Neural cell (in vitro differentiated cells): ENCODE results near the gene LEP. TPM values are rescaled to one million over a fixed set of nuclear protein-coding genes. Genes with fewer than 3 reads are reported as not detected.

Experiments
- H2AFZ ChIP-seq: fragments of 200-600, 300-800 bp; sonication (generic), shearing (Covaris generic); 2 replicates; pipeline ENCODE4 v1.6.0; 2014; ENCODE audit warnings: low read depth, mild to moderate bottlenecking, antibody characterized with exemption, low read length, moderate library complexity
- H3F3A ChIP-seq: fragments of 200-600 bp; shearing (Covaris generic); 2 replicates; pipeline ENCODE4 v1.6.1; 2016; ENCODE audit warnings: mild to moderate bottlenecking, moderate library complexity, mixed read lengths, antibody characterized with exemption, low read length; ENCODE audit not compliant: insufficient read depth, poor library complexity, severe bottlenecking
- H3K27ac ChIP-seq: fragments of 200-600, 300-800 bp; sonication (generic), shearing (Covaris generic); 2 replicates; pipeline ENCODE4 v1.5.1; 2014; ENCODE audit warnings: mild to moderate bottlenecking, low read length, moderate library complexity
- H3K27me3 ChIP-seq: fragments of 300-800, 200-600 bp; sonication (generic), shearing (Covaris generic); 2 replicates; pipeline ENCODE4 v1.6.0; 2014; ENCODE audit warnings: mild to moderate bottlenecking, low read depth, low read length, moderate library complexity; ENCODE audit not compliant: insufficient read depth
- H3K36me3 ChIP-seq: fragments of 300-800, 200-600 bp; sonication (generic), shearing (Covaris generic); 2 replicates; pipeline ENCODE4 v1.5.1; 2014; ENCODE audit warnings: mild to moderate bottlenecking, antibody characterized with exemption, low read length, moderate library complexity; ENCODE audit not compliant: insufficient read depth
- H3K4me2 ChIP-seq: fragments of 300-800, 200-600 bp; sonication (generic), shearing (Covaris generic); 2 replicates; pipeline ENCODE4 v1.6.0; 2014; ENCODE audit warnings: mild to moderate bottlenecking, low read length
- H3K4me3 ChIP-seq: fragments of 300-800, 200-600 bp; sonication (generic), shearing (Covaris generic); 2 replicates; pipeline ENCODE4 v1.5.1; 2014; ENCODE audit warnings: mild to moderate bottlenecking, low read length, moderate library complexity
- H3K79me2 ChIP-seq: fragments of 200-600 bp; shearing (Covaris generic); replicated peaks from 2 replicates; pipeline ENCODE4 v1.6.0; 2014; ENCODE audit warnings: mild to moderate bottlenecking, low read length, moderate library complexity; ENCODE audit not compliant: insufficient read depth
- H3K9ac ChIP-seq: fragments of 300-800, 200-600 bp; sonication (generic), shearing (Covaris generic); 2 replicates; pipeline ENCODE4 v1.6.1; 2016; ENCODE audit warnings: mild to moderate bottlenecking, low read length, mixed read lengths
- H3K9me2 ChIP-seq: fragments of 200-600 bp; shearing (Covaris generic); 2 replicates; pipeline ENCODE4 v1.6.1; 2016; ENCODE audit warnings: mild to moderate bottlenecking, low read length, mixed read lengths; ENCODE audit not compliant: insufficient read depth
- H3K9me3 ChIP-seq: fragments of 200-600, 300-800 bp; sonication (generic), shearing (Covaris generic); 2 replicates; pipeline ENCODE4 v1.6.1; 2016; ENCODE audit warnings: mild to moderate bottlenecking, mixed run types, low read length, moderate library complexity, mixed read lengths
- H4K20me1 ChIP-seq: fragments of 200-600 bp; shearing (Covaris generic); 2 replicates; pipeline ENCODE4 v1.6.1; 2016; ENCODE audit warnings: mild to moderate bottlenecking, mixed run types; ENCODE audit not compliant: insufficient read depth
- CTCF ChIP-seq: fragments of 450-650 bp; IDR thresholded peaks from 2 replicates; pipeline ENCODE4 v1.5.1; 2014; ENCODE audit warnings: antibody characterized with exemption, mild to moderate bottlenecking, moderate library complexity; ENCODE audit not compliant: poor library complexity, severe bottlenecking
- EP300 ChIP-seq: fragments of 450-650 bp; conservative IDR thresholded peaks from 2 replicates; pipeline ENCODE4 v1.6.1; 2014; ENCODE audit warnings: antibody characterized with exemption, mild to moderate bottlenecking, moderate library complexity; ENCODE audit not compliant: poor library complexity, severe bottlenecking
- EZH2 ChIP-seq: fragments of 200-600, 300-800 bp; shearing (Covaris generic), sonication (generic); IDR thresholded peaks from 2 replicates; pipeline ENCODE4 v1.6.1; 2014; ENCODE audit warnings: antibody characterized with exemption, low read length, borderline replicate concordance, mild to moderate bottlenecking; ENCODE audit not compliant: insufficient read depth, poor library complexity, severe bottlenecking
- MXI1 ChIP-seq: fragments of 450-650 bp; conservative IDR thresholded peaks from 2 replicates; pipeline ENCODE4 v1.6.1; 2014; ENCODE audit warnings: antibody characterized with exemption, mild to moderate bottlenecking; ENCODE audit not compliant: poor library complexity, severe bottlenecking
- POLR2AphosphoS5 ChIP-seq: IDR thresholded peaks from 2 replicates; pipeline ENCODE4 v1.6.1; 2012
- RAD21 ChIP-seq: fragments of 450-650 bp; conservative IDR thresholded peaks from 2 replicates; pipeline ENCODE4 v1.6.1; 2014; ENCODE audit warnings: antibody characterized with exemption, mild to moderate bottlenecking, moderate library complexity
- REST ChIP-seq: IDR thresholded peaks from 2 replicates; pipeline ENCODE4 v1.6.1; 2012; ENCODE audit warnings: borderline replicate concordance
- SMC3 ChIP-seq: fragments of 450-650 bp; conservative IDR thresholded peaks from 2 replicates; pipeline ENCODE4 v1.6.1; 2014; ENCODE audit warnings: antibody characterized with exemption, mild to moderate bottlenecking, moderate library complexity; ENCODE audit not compliant: poor library complexity
- TAF1 ChIP-seq: IDR thresholded peaks from 2 replicates; pipeline ENCODE4 v1.6.1; 2012; ENCODE audit warnings: low read depth
- polyA plus RNA-seq: library from polyadenylated mRNA; depleted of rRNA; stranded (reverse); fragments of >200 nt; gene quantifications from 2 replicates; pipeline ENCODE4 v1.2.3, GENCODE V29; 2014

Gene LEP
- polyA plus RNA-seq, 1 donor from 2014 or later, result not detected

- no peak overlapping the region for H3K4me2 ChIP-seq
- no peak for TF ChIP-seq POLR2AphosphoS5
- TF ChIP-seq RAD21, result no peak
- TF ChIP-seq EZH2, result no peak
- no peak for TF ChIP-seq TAF1
- no peak for TF ChIP-seq REST
- TF ChIP-seq MXI1, result no peak
- no peak for TF ChIP-seq CTCF
- TF ChIP-seq SMC3, result no peak
- TF ChIP-seq EP300, result no peak
- H4K20me1 ChIP-seq, result no peaks in the 10 kb centered on the region
- no peaks in the 10 kb centered on the region for H3K9me2 ChIP-seq
- H3K9me3 ChIP-seq, result no peaks in the 10 kb centered on the region
- no peak overlapping the region for H2AFZ ChIP-seq
- H3K9ac ChIP-seq, result no peak overlapping the region
- H3K36me3 ChIP-seq, result no peaks in the 10 kb centered on the region
- H3K4me3 ChIP-seq, result no peak overlapping the region
- no peaks in the 10 kb centered on the region for H3F3A ChIP-seq
- H3K27me3 ChIP-seq, result no peaks in the 10 kb centered on the region
- no peak overlapping the region for H3K27ac ChIP-seq
- H3K79me2 ChIP-seq, result no peaks in the 10 kb centered on the region
These were observed 22.3 kb downstream of the LEP start for GRCh38 chr7:128263420-128263819.

- no peak overlapping the region for H2AFZ ChIP-seq
- H3K36me3 ChIP-seq, result no peaks in the 10 kb centered on the region
- no peaks in the 10 kb centered on the region for H4K20me1 ChIP-seq
- no peak overlapping the region for H3K27ac ChIP-seq
- no peaks in the 10 kb centered on the region for H3K9me3 ChIP-seq
- no peaks in the 10 kb centered on the region for H3K27me3 ChIP-seq
- H3K4me2 ChIP-seq, result no peak overlapping the region
- H3F3A ChIP-seq, result no peaks in the 10 kb centered on the region
- TF ChIP-seq EP300, result no peak
- no peak for TF ChIP-seq EZH2
- TF ChIP-seq MXI1, result no peak
- no peak for TF ChIP-seq CTCF
- no peak for TF ChIP-seq RAD21
- no peak for TF ChIP-seq TAF1
- TF ChIP-seq SMC3, result no peak
- no peak for TF ChIP-seq REST
- TF ChIP-seq POLR2AphosphoS5, result no peak
- no peak overlapping the region for H3K9ac ChIP-seq
- H3K4me3 ChIP-seq, result no peak overlapping the region
- H3K9me2 ChIP-seq, result no peaks in the 10 kb centered on the region
- no peaks in the 10 kb centered on the region for H3K79me2 ChIP-seq
These were observed 23.4 kb downstream of the LEP start for GRCh38 chr7:128264477-128264876.
